ENCODE results near the gene UBE2L3. TPM values are rescaled to one million over a fixed set of nuclear protein-coding genes. Genes with fewer than 3 reads are reported as not detected.

The UBE2L3 gene
- total RNA-seq, 5 donors from 2014 or later (not counting 1 experiment from before 2014, with no cell fraction given), result 28.4 to 38.7 (median 34.3) TPM

DNA sequence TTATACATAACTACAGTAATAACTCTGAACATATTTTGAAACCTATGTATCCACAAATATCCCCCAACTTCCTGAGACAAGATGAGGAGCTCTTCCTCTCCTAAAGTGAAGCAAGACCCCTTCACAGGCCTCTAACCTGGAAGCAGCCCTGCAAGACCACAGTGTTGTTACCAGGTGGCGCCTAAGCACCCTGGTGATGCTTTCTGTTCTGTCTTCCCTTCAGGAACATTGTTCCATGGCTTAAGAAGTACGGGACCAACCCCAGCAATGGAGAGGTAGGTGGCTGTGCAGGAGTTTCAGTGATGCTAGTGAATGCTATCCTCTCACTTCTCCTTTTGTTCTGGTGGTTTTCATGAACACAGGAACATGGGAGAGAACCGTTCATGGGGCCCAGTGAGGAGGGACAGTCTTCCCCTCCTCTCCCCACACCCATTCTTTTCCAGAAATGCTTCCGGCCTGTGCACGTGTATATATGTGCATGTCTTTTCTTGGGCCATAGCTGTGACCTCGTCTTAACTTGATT, 104.7 kb downstream of the UBE2L3 start:
- Mint-ChIP-seq H3K27me3 (no peaks in the 10 kb centered on the region), H3K36me3 (peaks cover 56% of the 10 kb centered on the region), H3K4me3 (no peak overlapping the region), H3K4me1 (peaks cover 16 to 24% (median 20%) of the 10 kb centered on the region in 3 donors), H3K9me3 (no peaks in the 10 kb centered on the region), H3K27ac (no peak overlapping the region)
- no peaks in the 10 kb centered on the region for H3K9me3 ChIP-seq
- ChIA-PET CTCF (no interaction called here), POLR2A (no interaction called here)
- H3K36me3 ChIP-seq (ENCODE audit: control insufficient read depth in 2 of 2, extremely low read depth in 1 of 2, insufficient read depth in 1 of 2, low read length in 1 of 2), result peaks cover 16 to 64% of the 10 kb centered on the region in 2 donors
- H3K4me1 ChIP-seq (ENCODE audit: control insufficient read depth in 1 of 2, extremely low read depth in 1 of 2, insufficient read depth in 2 of 2, low read length in 2 of 2), result peaks cover 0 to 8% of the 10 kb centered on the region in 2 experiments
- whole genome bisulfite sequencing (ENCODE audit: insufficient coverage), result 100% methylated on average over 4 of the region's 6 CpGs
- DNase-seq, result no peak
- no peak overlapping the region for H3K27ac ChIP-seq (ENCODE audit: low read length)
- ATAC-seq (replicated peaks in 1 of 4), result no peak
- no peaks in the 10 kb centered on the region for H3K27me3 ChIP-seq (replicated peaks in 1 of 2; ENCODE audit: control insufficient read depth in 2 of 2, extremely low read depth in 1 of 2, insufficient read depth in 2 of 2, low read length in 1 of 2)
- H3K4me3 ChIP-seq (ENCODE audit: control insufficient read depth in 1 of 2, extremely low read depth in 1 of 2, low read length in 1 of 2), result no peak overlapping the region

Other genes with a start within 250 kb of the UBE2L3 start
- gene RIMBP3B, start 184.0 kb upstream of the UBE2L3 start, total RNA-seq, result 1 to 10 TPM in 3 of 5 donors, under 1 TPM in 2; 0.14 to 3.9 (median 1.4) TPM
- 10 to 100 TPM in 2 of 5 donors, 1 to 10 TPM in 3; 8.8 to 12.1 (median 10.0) TPM for gene HIC2, start 150.3 kb upstream of the UBE2L3 start, total RNA-seq
- gene TMEM191C, start 100.3 kb upstream of the UBE2L3 start, total RNA-seq, result 10 to 100 TPM in 1 of 5 donors, 1 to 10 TPM in 4; 2.6 to 10.3 (median 5.4) TPM
- 1 to 10 TPM in 3 of 5 donors, not detected in 2; 2.8 to 4.7 (median 3.9) TPM for gene RIMBP3C, start 16.3 kb upstream of the UBE2L3 start, total RNA-seq
- 10 to 100 TPM; 28.3 to 69.2 (median 62.2) TPM for gene YDJC, start 62.3 kb downstream of the UBE2L3 start, total RNA-seq
- gene CCDC116, start 65.0 kb downstream of the UBE2L3 start, total RNA-seq, result under 1 TPM in 4 of 5 donors, not detected in 1; 0.16 to 0.79 (median 0.66) TPM
- gene SDF2L1, start 74.6 kb downstream of the UBE2L3 start, total RNA-seq, result 10 to 100 TPM; 22.1 to 55.4 (median 50.2) TPM
- 10 to 100 TPM; 72.0 to 82.5 (median 79.4) TPM for gene PPIL2, start 98.3 kb downstream of the UBE2L3 start, total RNA-seq
- 10 to 100 TPM in 2 of 5 donors, 1 to 10 TPM in 3; 8.2 to 12.6 (median 9.9) TPM for gene YPEL1, start 168.1 kb downstream of the UBE2L3 start, total RNA-seq